NB4 (cell line): Measurements from ENCODE around the gene COL23A1.

Experiments
- POLR2A ChIP-seq: IDR thresholded peaks from 2 replicates; pipeline ENCODE4 v1.6.1; 2011; ENCODE audit warnings: mild to moderate bottlenecking; ENCODE audit not compliant: insufficient read length; ENCODE audit errors: extremely low read depth
- TF ChIP-seq, protein P1 (sequence below): IDR thresholded peaks from one replicate; pipeline ENCODE4 v1.5.1; 2012; ENCODE audit warnings: low read depth, low read length

DNA sequence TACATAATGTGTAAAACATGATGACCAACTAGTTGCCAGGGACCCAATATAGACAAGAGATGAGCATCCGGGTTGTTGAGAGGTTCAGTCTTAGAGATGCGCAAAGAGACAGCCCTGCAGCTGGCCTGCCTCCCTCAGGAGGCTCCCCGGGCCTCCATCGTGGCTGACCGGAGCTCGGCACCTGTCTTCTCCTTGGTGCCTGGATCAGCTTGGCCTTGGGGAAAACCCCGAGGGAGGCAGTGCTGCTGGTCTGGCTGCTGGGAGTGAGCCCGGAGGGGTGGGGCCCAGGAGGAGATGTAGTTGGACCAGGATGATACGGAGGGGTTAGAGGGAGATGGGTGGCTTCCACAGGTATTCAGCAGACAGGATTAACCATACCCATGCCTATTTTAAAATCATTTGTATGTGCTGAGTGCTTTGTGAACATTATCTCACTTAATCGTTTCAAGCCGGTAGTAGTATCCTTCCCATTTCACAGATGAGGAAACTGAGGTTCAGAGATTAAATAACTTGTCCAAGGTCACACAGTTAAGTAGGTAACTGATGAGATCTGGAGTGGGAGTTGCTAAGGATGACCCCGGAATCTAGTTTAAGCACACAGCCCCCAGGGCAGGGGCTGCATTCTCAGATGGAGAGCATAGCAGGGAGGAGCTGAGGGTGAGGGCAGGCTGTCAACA is 173.8 kb downstream of the COL23A1 start:
- TF ChIP-seq, protein P1, sequence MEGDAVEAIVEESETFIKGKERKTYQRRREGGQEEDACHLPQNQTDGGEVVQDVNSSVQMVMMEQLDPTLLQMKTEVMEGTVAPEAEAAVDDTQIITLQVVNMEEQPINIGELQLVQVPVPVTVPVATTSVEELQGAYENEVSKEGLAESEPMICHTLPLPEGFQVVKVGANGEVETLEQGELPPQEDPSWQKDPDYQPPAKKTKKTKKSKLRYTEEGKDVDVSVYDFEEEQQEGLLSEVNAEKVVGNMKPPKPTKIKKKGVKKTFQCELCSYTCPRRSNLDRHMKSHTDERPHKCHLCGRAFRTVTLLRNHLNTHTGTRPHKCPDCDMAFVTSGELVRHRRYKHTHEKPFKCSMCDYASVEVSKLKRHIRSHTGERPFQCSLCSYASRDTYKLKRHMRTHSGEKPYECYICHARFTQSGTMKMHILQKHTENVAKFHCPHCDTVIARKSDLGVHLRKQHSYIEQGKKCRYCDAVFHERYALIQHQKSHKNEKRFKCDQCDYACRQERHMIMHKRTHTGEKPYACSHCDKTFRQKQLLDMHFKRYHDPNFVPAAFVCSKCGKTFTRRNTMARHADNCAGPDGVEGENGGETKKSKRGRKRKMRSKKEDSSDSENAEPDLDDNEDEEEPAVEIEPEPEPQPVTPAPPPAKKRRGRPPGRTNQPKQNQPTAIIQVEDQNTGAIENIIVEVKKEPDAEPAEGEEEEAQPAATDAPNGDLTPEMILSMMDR = no peak
- no peak for TF ChIP-seq POLR2A
